Measurements from ENCODE around the gene GLRA2.

DNA sequence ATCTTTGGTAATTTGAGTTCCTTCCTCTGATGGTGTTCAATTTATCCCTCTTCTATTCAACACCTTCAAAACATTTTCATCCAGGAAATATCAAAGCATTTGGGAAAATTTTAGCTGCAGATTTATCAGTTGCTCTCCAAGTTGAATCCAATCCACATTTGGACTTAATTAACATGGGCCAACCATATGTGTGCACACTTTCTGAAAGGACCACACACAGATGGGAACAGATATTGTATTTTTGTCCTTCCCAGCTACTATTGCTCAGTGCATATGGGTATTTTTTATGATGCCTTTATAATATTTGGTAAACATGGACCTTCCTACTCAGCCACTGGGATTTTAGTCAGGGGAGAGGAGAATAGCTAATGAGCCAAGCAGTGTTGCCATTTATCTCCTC lies 65.2 kb downstream of the GLRA2 start:
- TF ChIP-seq, protein P1, sequence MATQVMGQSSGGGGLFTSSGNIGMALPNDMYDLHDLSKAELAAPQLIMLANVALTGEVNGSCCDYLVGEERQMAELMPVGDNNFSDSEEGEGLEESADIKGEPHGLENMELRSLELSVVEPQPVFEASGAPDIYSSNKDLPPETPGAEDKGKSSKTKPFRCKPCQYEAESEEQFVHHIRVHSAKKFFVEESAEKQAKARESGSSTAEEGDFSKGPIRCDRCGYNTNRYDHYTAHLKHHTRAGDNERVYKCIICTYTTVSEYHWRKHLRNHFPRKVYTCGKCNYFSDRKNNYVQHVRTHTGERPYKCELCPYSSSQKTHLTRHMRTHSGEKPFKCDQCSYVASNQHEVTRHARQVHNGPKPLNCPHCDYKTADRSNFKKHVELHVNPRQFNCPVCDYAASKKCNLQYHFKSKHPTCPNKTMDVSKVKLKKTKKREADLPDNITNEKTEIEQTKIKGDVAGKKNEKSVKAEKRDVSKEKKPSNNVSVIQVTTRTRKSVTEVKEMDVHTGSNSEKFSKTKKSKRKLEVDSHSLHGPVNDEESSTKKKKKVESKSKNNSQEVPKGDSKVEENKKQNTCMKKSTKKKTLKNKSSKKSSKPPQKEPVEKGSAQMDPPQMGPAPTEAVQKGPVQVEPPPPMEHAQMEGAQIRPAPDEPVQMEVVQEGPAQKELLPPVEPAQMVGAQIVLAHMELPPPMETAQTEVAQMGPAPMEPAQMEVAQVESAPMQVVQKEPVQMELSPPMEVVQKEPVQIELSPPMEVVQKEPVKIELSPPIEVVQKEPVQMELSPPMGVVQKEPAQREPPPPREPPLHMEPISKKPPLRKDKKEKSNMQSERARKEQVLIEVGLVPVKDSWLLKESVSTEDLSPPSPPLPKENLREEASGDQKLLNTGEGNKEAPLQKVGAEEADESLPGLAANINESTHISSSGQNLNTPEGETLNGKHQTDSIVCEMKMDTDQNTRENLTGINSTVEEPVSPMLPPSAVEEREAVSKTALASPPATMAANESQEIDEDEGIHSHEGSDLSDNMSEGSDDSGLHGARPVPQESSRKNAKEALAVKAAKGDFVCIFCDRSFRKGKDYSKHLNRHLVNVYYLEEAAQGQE (IDR thresholded peaks at IDR 0.05; ENCODE audit: insufficient read depth in 1 of 2, low read depth in 2 of 2, low read length in 1 of 2): no peak
- TF ChIP-seq, protein P2, sequence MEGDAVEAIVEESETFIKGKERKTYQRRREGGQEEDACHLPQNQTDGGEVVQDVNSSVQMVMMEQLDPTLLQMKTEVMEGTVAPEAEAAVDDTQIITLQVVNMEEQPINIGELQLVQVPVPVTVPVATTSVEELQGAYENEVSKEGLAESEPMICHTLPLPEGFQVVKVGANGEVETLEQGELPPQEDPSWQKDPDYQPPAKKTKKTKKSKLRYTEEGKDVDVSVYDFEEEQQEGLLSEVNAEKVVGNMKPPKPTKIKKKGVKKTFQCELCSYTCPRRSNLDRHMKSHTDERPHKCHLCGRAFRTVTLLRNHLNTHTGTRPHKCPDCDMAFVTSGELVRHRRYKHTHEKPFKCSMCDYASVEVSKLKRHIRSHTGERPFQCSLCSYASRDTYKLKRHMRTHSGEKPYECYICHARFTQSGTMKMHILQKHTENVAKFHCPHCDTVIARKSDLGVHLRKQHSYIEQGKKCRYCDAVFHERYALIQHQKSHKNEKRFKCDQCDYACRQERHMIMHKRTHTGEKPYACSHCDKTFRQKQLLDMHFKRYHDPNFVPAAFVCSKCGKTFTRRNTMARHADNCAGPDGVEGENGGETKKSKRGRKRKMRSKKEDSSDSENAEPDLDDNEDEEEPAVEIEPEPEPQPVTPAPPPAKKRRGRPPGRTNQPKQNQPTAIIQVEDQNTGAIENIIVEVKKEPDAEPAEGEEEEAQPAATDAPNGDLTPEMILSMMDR (IDR thresholded peaks at IDR 0.05): no peak
- no peak for TF ChIP-seq POLR2AphosphoS5 (IDR thresholded peaks at IDR 0.05; ENCODE audit: low read depth, low read length)

Data from Panc1 (cell line).